Mucosa of stomach (tissue), 1 donor: ENCODE data around the gene NUMB.
"Not testable (repeated sequence)": the region's sequence is repeated elsewhere in the genome, so short reads cannot be mapped to it uniquely, and the experiment has no call there.

ENCODE experiments used
- H3K27me3 ChIP-seq: one replicate; pipeline ENCODE4 v1.7.0; 2013; ENCODE audit warnings: mild to moderate bottlenecking, low read length; ENCODE audit not compliant: control insufficient read depth, insufficient read depth
- H3K36me3 ChIP-seq: one replicate; pipeline ENCODE4 v1.7.0; 2013; ENCODE audit warnings: low read length; ENCODE audit not compliant: control insufficient read depth, insufficient read depth
- H3K4me1 ChIP-seq: one replicate; pipeline ENCODE4 v1.7.0; 2013; ENCODE audit warnings: mild to moderate bottlenecking, low read length; ENCODE audit not compliant: control insufficient read depth, insufficient read depth
- H3K4me3 ChIP-seq: one replicate; pipeline ENCODE4 v1.7.0; 2013; ENCODE audit warnings: low read length
- H3K9ac ChIP-seq: one replicate; pipeline ENCODE4 v1.7.0; 2013; ENCODE audit warnings: mild to moderate bottlenecking, low read length, moderate library complexity
- H3K9me3 ChIP-seq: one replicate; pipeline ENCODE4 v1.7.0; 2013; ENCODE audit warnings: mild to moderate bottlenecking, low read length, moderate library complexity; ENCODE audit not compliant: control insufficient read depth
- donor health status: Pancreatic carcinoma.

The NUMB gene

DNA sequence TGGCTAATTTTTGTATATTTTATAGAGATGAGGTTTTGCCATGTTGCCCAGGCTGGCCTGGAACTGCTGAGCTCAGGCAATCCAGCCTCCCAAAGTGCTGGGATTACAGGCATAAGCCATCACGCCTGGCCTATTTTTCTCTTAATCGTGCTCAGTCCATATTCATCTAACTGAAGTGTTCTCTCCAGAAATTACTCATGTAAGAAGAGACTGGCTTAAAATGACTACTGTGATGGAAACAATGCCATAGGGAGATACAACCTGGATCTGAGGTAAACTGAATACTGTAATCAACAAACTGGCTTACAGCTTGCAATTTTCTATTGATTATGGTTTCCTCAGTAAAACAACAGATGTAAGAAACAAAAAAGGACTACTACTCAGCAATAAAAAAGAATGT lies 21.1 kb downstream of the NUMB start:
- no peaks in the 10 kb centered on the region for H3K9me3 ChIP-seq
- H3K36me3 ChIP-seq = no peaks in the 10 kb centered on the region
- no peaks in the 10 kb centered on the region for H3K27me3 ChIP-seq
- peaks cover 9% of the 10 kb centered on the region for H3K4me1 ChIP-seq
- H3K4me3 ChIP-seq = no peak overlapping the region
- H3K9ac ChIP-seq = no peak overlapping the region

- Histone ChIP-seq H3K4me3 (no peak overlapping the region), H3K9ac (no peak overlapping the region), H3K9me3 (no peaks in the 10 kb centered on the region), H3K36me3 (no peaks in the 10 kb centered on the region), H3K4me1 (peaks cover 7% of the 10 kb centered on the region), H3K27me3 (no peaks in the 10 kb centered on the region)
Measured at GRCh38 chr14:73432124-73432523, 26.2 kb downstream of the NUMB start.

GRCh38 chr14:73428353-73428824 lies 30.0 kb downstream of the NUMB start:
- H3K9ac ChIP-seq = peak overlapping the region; percentile 22

GRCh38 chr14:73427516-73428264 lies 30.7 kb downstream of the NUMB start:
- Histone ChIP-seq H3K36me3 (no peaks in the 10 kb centered on the region), H3K4me3 (no peak overlapping the region), H3K9me3 (no peaks in the 10 kb centered on the region), H3K9ac (no peak overlapping the region), H3K4me1 (peaks cover 23% of the 10 kb centered on the region), H3K27me3 (no peaks in the 10 kb centered on the region)

More at GRCh38 chr14:73428353-73428824, 30.0 kb downstream of the NUMB start:
- Histone ChIP-seq H3K27me3 (no peaks in the 10 kb centered on the region), H3K4me3 (no peak overlapping the region), H3K36me3 (no peaks in the 10 kb centered on the region), H3K9me3 (no peaks in the 10 kb centered on the region), H3K4me1 (peaks cover 19% of the 10 kb centered on the region)

DNA sequence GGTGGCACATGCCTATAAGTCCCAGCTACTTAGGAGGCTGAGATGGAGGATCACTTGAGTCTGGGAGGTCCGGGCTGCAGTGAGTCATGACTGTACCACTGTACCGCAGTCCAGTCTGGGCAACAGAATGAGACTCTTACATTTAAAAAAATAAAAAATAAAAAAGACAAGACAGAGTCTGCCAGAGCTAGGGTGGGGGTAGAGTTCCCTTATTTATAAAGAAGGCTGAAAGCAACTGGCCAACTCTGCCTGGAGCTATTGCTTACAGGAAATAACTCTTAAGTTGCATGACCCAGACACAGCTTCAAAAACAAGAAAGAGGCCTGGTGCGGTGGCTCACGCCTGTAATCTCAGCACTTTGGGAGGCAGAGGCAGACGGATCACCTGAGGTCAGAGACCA lies 31.5 kb downstream of the NUMB start:
- Histone ChIP-seq H3K4me1 (peaks cover 30% of the 10 kb centered on the region), H3K36me3 (no peaks in the 10 kb centered on the region), H3K27me3 (no peaks in the 10 kb centered on the region), H3K9ac (no peak overlapping the region), H3K9me3 (no peaks in the 10 kb centered on the region), H3K4me3 (no peak overlapping the region)

GRCh38 chr14:73424453-73424852 lies 33.9 kb downstream of the NUMB start:
- Histone ChIP-seq H3K4me1 (peaks cover 30% of the 10 kb centered on the region), H3K9me3 (no peaks in the 10 kb centered on the region), H3K4me3 (no peak overlapping the region), H3K36me3 (no peaks in the 10 kb centered on the region), H3K9ac (peak overlapping the region; percentile 2), H3K27me3 (no peaks in the 10 kb centered on the region)

- not testable (repeated sequence) for H3K9me3 ChIP-seq, H3K9ac ChIP-seq, H3K36me3 ChIP-seq, H3K27me3 ChIP-seq, H3K4me3 ChIP-seq
- H3K4me1 ChIP-seq = peaks cover 24% of the 10 kb centered on the region
Measured at GRCh38 chr14:73423092-73423491, 35.3 kb downstream of the NUMB start.

- Histone ChIP-seq H3K9me3 (no peaks in the 10 kb centered on the region), H3K9ac (no peak overlapping the region), H3K36me3 (no peaks in the 10 kb centered on the region), H3K4me3 (no peak overlapping the region), H3K4me1 (peaks cover 23% of the 10 kb centered on the region), H3K27me3 (no peaks in the 10 kb centered on the region)
Measured at GRCh38 chr14:73422515-73422914, 35.8 kb downstream of the NUMB start.

GRCh38 chr14:73418227-73418626 lies 40.1 kb downstream of the NUMB start:
- H3K9me3 ChIP-seq = no peaks in the 10 kb centered on the region
- H3K9ac ChIP-seq = no peak overlapping the region
- peaks cover 11% of the 10 kb centered on the region for H3K4me1 ChIP-seq
- H3K4me3 ChIP-seq = no peak overlapping the region
- no peaks in the 10 kb centered on the region for H3K36me3 ChIP-seq
- no peaks in the 10 kb centered on the region for H3K27me3 ChIP-seq

GRCh38 chr14:73406248-73406647 lies 52.1 kb downstream of the NUMB start:
- H3K4me1 ChIP-seq, H3K9ac ChIP-seq, H3K27me3 ChIP-seq, H3K36me3 ChIP-seq, H3K4me3 ChIP-seq, H3K9me3 ChIP-seq: not testable (repeated sequence)

DNA sequence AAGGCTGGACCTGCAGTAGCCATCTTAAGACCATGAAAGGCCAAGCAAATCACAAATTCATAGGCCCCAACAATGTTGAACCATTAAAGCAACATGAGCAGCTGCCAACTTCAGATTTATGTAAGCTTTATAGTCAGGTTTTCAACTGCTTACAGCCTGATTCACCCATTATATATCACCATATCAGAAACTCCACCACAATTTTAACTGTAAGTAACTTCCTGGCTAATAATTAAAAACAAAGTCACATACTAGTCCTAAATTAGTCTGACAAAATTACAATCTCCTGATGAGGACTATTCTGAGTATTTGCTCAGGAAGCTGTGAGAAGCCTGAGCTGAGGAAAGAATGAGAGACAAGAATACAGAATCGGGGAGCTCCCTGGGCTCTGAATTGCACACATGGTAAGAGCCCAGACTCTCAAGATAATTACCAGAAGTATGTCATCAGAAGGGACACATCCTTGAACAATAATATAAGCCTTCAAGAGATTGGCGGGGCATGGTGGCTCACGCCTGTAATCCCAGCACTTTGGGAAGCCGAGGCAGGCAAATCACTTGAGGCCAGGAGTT lies 55.1 kb downstream of the NUMB start:
- H3K9me3 ChIP-seq = no peaks in the 10 kb centered on the region
- H3K4me3 ChIP-seq = no peak overlapping the region
- no peaks in the 10 kb centered on the region for H3K27me3 ChIP-seq
- H3K4me1 ChIP-seq = no peaks in the 10 kb centered on the region
- no peak overlapping the region for H3K9ac ChIP-seq
- no peaks in the 10 kb centered on the region for H3K36me3 ChIP-seq

DNA sequence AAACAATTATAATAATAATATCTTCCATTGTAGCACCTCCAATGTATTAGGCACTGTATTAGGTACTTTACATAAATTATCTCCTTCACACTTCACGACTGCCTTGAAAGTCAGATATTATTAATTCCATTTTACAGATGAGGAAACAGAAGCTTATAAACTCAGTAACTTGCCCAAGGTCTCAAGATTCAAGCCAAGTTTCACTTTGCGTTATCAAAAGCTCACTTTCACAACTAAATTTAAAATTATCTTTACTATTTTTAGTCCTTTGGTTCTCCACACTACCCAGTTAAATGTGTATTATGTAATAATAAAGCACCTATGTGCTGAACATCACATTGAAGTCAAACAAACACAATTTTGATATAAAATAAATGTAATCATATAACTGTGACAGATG lies 55.8 kb downstream of the NUMB start:
- Histone ChIP-seq H3K36me3 (no peaks in the 10 kb centered on the region), H3K4me1 (no peaks in the 10 kb centered on the region), H3K9me3 (no peaks in the 10 kb centered on the region), H3K9ac (no peak overlapping the region), H3K27me3 (no peaks in the 10 kb centered on the region), H3K4me3 (no peak overlapping the region)
